GM19193 (cell line): ENCODE results near the gene USP32.

Source experiments
- POLR2A ChIP-seq: IDR thresholded peaks from 4 replicates; pipeline ENCODE4 v1.6.1; 2011; ENCODE audit not compliant: insufficient read depth, insufficient read length; ENCODE audit errors: extremely low read depth

Gene USP32

GRCh38 chr17:60170835-60171752 is 220.8 kb downstream of the USP32 start:
- TF ChIP-seq POLR2A: no peak

GRCh38 chr17:60169921-60170817 is 221.8 kb downstream of the USP32 start:
- no peak for TF ChIP-seq POLR2A

DNA sequence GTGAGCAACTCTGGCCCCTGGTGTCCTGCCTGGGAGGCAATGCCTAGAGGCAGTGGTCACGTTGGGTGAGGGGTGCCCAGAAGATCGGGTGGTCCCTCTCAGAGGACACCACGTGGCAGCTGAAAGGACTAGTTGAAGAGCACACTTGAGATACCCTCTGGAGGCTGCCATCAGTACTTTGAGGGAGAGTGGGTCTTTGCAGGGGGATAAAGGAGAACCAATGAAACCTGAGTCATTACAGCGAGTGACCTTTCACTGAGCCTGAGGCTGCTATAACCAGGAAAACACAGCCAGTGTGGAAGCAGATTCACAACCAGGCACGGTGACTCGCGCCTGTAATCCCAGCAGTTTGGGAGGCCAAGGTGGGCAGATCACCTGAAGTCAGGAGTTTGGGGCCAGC is 223.3 kb downstream of the USP32 start:
- TF ChIP-seq POLR2A: no peak

DNA sequence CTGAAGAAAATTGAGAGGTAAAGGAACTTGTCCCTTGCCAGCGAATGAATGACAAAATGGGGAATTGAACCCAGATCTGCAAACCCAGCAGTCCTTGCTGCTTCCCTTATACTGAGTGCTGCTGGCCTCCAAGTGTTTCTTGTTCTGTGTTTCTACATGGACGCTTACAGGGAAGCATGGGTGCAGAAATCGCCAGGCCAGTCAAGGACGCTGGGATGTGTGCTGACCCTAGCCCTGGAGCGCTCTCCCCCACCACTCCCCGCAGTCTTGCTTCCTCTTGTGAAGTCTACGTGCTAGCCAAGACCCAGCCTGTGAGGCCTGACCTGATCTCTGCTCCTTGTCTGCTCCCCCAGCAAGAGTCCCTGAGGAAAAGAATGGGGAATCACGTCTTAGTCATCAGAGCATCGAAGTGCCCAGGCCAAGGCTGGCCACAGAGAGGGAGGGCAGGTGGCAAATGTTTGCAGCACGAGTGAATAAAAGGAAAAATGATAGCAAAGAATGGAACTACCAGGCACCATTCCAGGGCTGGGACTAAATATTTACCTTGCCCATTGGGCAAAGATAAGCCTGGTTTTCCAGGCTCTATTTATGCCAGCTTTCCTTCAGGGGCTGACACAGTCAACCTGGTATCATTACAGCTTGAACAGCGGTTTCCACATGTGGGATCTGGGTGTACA is 224.7 kb downstream of the USP32 start:
- no peak for TF ChIP-seq POLR2A

DNA sequence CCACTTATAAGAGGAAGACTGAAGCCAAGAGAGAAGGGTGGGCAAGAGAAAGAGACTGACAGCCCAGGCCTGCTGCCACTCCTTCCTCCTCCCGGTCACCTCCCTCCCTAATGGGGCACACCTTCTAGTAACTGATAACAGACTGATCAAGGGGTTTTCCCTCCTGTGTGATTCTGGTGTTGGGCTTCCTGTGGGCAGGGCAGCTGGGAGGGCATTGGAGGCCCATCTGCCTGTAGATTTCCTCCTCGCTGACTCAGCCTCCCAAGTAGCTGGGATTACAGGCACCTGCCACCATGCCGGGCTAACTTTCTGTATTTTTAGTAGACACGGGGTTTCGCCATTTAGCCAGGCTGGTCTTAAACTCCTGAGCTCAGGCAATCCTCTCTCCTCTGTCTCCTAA is 226.0 kb downstream of the USP32 start:
- no peak for TF ChIP-seq POLR2A

DNA sequence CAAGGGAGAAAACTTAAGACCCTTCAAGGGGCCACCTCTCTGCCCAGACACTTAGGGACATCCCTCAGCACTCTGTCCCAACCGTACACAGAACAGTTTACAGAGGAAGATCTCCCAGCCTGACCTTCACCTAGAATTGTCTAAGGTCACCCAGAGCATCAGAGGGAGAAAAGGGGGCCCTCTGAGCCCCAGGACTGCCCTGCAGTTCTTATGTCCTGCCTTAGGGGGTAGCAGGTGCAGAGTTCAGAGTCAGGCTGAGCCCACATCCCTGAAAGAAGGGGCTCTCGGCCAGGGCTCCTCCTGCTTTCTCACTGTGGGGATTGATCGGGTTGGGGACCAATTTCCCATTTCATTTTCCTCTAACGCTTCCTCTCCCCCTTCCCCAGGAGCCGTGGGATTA is 226.7 kb downstream of the USP32 start:
- no peak for TF ChIP-seq POLR2A

DNA sequence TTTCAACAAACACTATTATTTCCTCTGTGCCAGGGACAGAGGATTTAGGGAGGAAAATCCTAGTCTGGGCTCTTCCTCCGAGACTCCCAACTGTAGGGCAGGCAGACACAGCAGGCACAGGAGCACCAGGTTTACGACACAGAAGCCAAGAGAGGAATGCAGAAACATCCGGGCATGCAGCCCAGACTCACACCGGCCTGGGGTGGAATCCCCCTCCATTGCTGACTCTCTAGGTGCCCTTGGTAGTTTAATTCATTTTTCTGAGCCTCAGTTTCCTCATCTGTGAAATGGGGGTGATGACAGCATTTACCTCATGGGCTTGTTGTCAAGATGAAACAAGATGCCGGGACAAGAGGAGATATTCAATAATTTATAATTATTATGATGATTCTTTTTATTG is 227.2 kb downstream of the USP32 start:
- TF ChIP-seq POLR2A: no peak

- TF ChIP-seq POLR2A: no peak
Observed at GRCh38 chr17:60164164-60164563, 227.8 kb downstream of the USP32 start.

DNA sequence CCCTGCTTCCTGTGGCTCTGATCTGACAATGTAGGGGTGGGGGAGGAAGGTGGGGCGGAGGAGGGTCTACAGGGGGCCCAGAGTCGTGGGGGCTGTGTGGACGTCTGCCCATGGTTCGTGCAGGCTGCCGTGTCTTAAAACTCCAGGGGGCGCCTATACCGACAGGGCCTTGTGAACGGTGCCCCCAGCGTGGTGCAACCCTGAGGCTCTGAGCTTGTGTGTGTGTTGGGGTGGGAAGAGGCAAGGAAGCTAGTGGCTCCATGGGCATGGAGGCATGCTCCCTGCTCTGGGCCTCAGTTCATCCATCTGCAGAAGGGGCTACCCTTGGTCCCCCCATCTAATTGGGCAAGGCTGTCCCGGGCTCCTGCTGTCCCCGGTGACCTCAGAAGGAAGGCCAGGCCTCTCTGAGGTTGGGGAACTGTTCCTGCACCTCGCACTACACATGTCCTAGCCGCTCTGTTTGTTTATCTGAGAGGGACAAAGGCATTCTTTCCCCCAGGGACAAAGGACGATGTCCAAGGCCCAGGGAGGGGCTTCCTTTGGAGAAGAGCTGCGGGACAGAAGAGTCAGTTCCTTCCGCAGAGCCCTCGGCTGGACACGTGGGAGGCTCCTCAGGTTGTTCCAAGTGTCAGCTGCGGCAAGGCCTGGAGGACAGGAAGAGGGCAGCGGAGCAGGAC is 228.7 kb downstream of the USP32 start:
- TF ChIP-seq POLR2A: no peak

DNA sequence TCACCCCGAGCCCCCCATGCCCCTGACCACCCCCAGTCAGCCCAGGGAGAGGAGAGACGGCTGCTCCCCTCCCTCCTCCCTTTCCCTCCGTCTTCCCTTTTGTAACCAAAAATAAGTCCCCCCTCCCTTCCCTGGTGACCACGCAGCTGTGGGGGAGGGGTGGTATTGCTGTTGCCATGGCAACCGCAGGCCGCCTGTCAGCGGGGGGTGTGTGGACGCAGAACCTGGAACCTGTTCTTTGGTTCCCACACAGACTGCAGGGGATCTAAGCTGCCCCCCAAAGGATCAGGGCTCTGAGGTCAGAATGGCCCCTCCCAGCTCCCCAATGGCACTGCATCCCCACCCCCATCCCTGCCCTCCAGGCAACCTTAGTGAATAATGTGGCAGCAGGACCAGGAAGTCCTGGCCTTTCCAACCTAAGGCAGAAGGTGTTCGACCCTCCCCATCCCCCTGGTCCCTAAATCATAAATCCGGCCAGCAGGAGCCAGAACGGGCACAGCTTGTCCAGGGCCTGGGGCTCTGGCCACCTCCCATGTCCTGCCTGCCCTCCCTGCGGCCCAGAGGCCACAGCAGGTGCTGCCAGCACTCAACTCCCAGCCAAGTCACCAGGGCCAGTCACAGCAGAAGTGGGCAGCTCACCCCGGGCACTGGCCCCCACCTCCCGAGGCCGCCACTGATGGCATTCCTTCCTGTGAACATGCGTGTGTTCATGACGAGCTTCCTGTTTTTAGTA is 230.2 kb downstream of the USP32 start:
- no peak for TF ChIP-seq POLR2A

DNA sequence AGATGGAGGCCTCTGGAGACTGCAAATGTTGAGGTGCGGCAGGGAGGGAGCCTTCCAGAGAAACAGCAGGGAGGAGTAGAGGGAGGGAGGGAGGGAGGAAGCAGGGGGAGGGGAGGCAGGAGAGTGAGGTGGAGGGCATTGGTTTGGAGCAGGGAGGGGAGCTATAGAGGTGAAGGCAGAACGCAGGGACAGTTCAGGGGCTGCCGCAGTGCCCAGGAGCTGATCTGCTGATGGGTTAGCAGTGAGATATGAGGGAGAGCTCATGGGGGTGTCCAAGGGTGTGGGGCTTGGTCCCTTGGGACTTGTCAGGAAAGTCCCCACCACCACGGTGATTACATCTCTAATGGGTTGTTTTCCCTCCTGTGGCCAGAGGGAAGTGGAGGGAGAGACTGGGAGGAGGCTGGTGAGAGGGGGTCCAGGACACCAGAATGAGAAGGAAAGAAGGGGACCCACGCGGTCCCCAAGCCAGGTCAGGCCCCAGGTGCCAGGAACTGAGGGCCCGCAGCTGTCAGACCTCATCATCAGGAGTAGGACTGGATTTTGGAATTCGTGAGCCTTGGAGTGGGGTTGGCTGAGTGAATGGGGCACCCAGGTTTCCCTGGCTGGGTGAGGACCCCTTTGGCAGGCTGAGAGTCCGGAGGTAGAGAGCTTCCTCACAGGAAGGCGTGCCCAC is 231.0 kb downstream of the USP32 start:
- no peak for TF ChIP-seq POLR2A

DNA sequence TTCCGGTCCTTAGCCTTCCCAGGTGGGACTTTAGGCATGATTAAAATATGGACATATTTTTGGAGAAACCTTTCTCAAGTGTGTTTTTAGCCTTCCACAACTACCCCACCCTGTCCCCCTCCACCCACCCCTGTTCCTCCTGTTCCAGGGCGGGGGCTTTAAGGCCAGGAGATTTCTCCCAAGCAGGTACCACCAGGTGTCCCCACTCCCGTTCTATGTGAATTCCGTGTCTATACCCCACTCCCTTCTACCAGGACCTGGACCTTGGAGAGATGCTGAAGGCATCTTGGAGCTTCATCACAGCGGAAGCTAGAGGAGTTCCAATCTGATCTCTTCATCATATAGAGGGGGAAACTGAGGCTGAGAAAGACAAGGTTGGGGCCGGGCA is 232.5 kb downstream of the USP32 start:
- no peak for TF ChIP-seq POLR2A

GRCh38 chr17:60158751-60159478 is 233.0 kb downstream of the USP32 start:
- TF ChIP-seq POLR2A: no peak
